NCI-H1105 (cell line): ENCODE results near the gene BUB1.
"Not testable (repeated sequence)": the region's sequence is repeated elsewhere in the genome, so short reads cannot be mapped to it uniquely, and the experiment has no call there.

ENCODE experiments used
- DNase-seq: peaks from one replicate; lab custom pipeline; 2025; lab: John Stamatoyannopoulos, UW

Gene BUB1

GRCh38 chr2:110690083-110690965 is 12.5 kb upstream of the BUB1 start:
- DNase-seq, result no peak

GRCh38 chr2:110688594-110689091 is 10.8 kb upstream of the BUB1 start:
- no peak for DNase-seq

- DNase-seq, result not testable (repeated sequence)
Observed at GRCh38 chr2:110687775-110688484, 10.1 kb upstream of the BUB1 start.

GRCh38 chr2:110682872-110683271 is 5.0 kb upstream of the BUB1 start:
- DNase-seq, result no peak

- DNase-seq, result no peak
Observed at GRCh38 chr2:110682267-110682666, 4.4 kb upstream of the BUB1 start.

DNA sequence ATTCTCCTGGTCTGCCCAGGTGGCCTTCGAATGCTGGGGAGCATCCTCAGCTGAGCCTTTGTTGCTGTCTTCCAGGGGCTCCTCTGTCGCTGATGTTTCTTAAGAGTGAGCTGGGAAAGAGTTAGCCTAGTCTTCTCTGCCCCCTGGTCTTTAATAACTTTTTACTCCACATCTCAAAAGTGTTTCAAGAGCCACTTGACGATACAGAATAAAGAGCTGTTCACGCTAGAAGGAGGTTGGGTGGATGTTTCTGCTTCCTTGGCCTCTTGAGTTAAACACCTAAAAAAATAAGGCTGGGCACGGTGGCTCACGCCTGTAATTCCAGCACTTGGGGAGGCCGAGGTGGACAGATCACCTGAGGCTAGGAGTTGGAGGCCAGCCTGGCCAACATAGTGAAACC is 2.8 kb upstream of the BUB1 start:
- DNase-seq, result no peak

DNA sequence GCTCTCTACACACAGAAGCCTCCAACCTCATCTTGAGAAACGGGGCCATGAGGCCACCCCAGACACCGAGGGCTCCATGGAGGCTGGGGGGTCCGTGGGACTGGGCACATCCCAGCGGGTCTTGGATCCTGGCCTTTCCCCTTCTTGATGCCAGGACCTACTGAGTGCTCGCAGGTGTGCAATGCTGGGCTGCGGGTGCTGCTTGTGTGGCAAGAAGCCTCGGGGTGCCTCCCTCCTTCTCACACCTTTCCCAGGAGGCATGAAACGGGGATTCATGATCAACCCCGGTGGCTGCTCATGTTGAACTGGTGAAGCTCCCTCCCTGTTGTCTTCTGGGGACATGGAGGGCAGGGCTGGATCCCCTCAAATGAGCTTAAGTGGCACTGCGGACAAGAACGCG is 2.0 kb upstream of the BUB1 start:
- DNase-seq, result no peak

DNA sequence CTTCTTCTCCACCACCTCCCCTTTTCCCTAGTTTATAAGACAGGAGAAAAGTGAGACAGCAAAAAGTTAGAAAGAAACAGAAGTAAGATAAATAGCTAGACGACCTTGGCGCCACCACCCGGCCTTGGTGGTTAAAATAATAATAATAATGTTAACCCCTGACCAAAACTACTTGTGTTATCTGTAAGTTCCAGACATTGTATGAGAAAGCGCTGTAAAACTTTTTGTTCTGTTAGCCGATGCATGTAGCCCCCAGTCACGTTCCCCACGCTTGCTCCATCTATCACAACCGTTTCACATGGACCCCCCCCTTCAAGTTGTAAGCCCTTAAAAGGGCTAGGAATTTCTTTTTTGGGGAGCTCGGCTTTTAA is 1.5 kb upstream of the BUB1 start:
- no peak for DNase-seq

- DNase-seq, result no peak
Observed at GRCh38 chr2:110678457-110679336, 834 bp upstream of the BUB1 start.

DNA sequence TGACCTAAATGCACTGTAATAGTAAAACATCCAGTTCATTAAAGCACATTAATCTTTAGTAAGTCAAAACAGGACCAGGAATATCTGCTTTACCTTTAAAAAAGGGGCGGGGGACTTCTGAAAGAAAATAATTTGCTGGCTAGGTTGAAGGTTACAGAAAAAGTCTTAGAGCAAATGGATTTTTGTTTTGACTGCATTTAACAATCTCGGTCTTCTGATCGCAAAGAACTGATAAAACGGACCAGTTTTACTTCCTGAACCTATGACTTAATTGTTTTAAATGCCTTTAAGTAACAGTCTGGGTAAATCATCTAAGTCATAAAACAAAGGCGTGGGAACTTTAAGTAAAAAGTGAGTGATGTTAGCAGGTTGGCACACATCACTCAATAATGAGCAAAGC is 783 bp downstream of the BUB1 start:
- DNase-seq, result no peak

- DNase-seq, result no peak
Observed at GRCh38 chr2:110675679-110676078, 2.2 kb downstream of the BUB1 start.

GRCh38 chr2:110674620-110675555 is 3.0 kb downstream of the BUB1 start:
- DNase-seq, result no peak

GRCh38 chr2:110673201-110673600 is 4.7 kb downstream of the BUB1 start:
- DNase-seq, result no peak

- no peak for DNase-seq
Observed at GRCh38 chr2:110670826-110671225, 7.0 kb downstream of the BUB1 start.

DNA sequence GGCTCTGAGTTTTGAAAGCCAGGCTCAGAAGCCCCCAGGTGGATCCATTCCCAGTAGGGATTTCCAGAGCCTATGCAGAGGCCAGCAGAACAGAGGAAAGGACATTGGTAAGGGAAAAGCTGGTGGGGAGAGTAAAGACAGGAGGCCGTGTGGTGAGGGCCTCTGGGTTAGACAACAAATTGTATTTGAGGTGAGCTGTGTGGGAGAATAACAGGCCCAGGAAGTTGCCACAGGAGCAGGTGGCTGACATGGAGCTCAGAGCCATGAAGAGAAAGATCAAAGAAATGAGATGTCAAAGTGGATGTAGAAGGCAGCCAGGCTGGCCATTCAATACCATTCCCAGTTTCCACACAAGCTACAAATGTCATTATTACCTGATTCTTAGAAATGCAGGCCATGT is 8.8 kb downstream of the BUB1 start:
- DNase-seq, result no peak

DNA sequence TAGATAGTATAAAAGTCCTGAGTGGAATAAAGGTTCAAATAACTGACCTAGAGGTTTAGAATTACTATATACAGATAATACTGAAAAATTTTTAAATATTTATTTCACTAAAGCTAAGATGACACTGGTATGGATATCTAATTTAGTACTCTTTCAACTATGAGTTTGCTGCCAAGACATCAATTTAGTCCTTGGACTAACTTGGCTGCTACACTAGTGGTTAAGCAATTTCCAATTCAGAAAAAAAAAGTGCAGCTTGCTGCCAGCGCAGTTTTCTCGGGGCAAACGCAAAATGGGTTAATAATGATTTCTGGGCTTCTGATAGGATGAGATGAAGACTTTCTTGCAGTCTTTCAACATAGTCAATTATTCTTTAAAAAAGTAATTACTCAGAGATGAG is 10.8 kb downstream of the BUB1 start:
- no peak for DNase-seq

- DNase-seq, result no peak
Observed at GRCh38 chr2:110664135-110664534, 13.7 kb downstream of the BUB1 start.

DNA sequence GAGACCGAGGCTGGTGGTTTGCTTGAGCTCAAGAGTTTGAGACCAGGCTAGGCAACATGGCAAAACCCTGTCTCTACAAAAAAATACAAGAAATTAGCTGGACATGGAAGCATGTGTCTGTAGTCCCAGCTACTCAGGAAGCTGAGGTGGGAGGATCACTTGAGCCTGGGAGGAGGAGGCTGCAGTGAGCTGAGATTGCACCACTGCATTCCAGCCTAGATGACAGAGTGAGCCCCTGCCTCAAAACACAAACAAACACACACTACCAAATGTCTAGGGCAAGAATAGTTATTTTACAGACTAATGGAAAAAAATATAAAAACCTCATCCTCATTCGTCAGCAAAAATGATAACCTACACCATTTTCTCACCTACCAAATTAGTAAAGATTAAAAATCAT is 15.3 kb downstream of the BUB1 start:
- no peak for DNase-seq

- DNase-seq, result no peak
Observed at GRCh38 chr2:110660558-110660957, 17.3 kb downstream of the BUB1 start.

DNA sequence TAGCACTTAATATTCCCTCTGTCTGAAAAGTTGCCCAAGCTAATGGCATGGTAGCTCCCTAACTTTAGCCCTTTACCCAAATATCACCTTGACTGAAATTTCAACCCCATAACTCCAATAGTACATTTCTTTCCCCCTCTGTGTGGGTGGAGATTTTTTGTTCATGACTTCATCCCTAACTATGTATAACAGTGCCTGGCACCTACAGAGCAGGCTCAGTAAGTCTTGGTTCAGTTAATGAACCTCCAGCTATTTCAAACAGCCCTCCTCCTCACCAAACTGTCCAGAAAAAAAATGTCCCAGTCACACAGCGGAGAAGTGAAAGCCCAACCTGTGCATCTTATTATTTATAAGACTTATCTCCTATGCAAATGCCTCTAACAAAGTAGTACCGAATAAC is 18.6 kb downstream of the BUB1 start:
- DNase-seq, result no peak

DNA sequence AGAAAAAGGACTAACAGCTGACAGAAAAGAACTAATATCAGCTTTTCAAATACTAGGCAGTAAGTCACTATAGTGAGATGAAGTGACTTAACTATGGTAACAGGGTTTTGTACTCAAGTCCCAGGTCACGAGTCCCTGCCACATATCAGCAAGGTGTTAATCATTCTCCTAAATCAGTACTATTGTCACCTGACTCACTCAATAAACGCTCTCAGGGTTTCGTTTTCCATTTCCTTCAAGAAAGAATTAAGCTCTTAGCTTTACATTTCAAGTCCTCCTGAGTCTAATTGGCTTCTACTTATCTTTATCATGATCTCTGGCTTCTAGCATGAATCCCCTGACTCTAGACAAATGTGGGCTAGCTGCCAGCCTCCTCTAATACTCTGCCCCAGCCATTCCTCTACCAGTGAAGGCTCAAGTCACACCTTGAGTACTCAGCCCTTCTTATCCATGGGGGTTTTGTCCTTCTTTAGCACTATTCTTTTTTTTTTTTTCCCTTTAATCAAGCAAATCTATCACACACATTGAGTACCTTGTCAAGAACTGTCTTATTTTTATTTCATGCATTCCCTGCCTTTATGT is 20.0 kb downstream of the BUB1 start:
- no peak for DNase-seq
